ENCODE measurements around the gene CAND2. TPM values are rescaled to one million over a fixed set of nuclear protein-coding genes. Genes with fewer than 3 reads are reported as not detected.
"Not testable (repeated sequence)": the region's sequence is repeated elsewhere in the genome, so short reads cannot be mapped to it uniquely, and the experiment has no call there.

Gene CAND2
- polyA plus RNA-seq, 3 donors, result not detected

GRCh38 chr3:12775226-12775625 lies 21.3 kb upstream of the CAND2 start:
- H3K4me1 Mint-ChIP-seq, result peaks cover 3% of the 10 kb centered on the region
- no peak overlapping the region for H3K27ac Mint-ChIP-seq
- no peaks in the 10 kb centered on the region for H4K20me1 ChIP-seq (ENCODE audit: insufficient read depth, low read length)
- H3K36me3 Mint-ChIP-seq, result no peaks in the 10 kb centered on the region
- no peaks in the 10 kb centered on the region for H3K79me2 ChIP-seq (ENCODE audit: insufficient read depth, low read length)
- intact Hi-C loops (cut with micrococcal nuclease), result no loop called here
- no peak overlapping the region for H3K4me2 ChIP-seq (replicated peaks; ENCODE audit: extremely low read depth, low read length, poor library complexity, severe bottlenecking)
- TF ChIP-seq CTCF (IDR thresholded peaks at IDR 0.05), result no peak
- no peaks in the 10 kb centered on the region for H3K9me3 Mint-ChIP-seq
- peaks cover 0 to 6% (median 4%) of the 10 kb centered on the region in 3 donors for H3K27me3 Mint-ChIP-seq (ENCODE audit: low read depth in 3 of 3)
- H3K36me3 ChIP-seq (replicated peaks in 1 of 2; ENCODE audit: control insufficient read depth in 1 of 2, insufficient read depth in 2 of 2, low read length in 2 of 2), result no peaks in the 10 kb centered on the region
- H3K4me3 Mint-ChIP-seq, result no peak overlapping the region
- H3K4me1 ChIP-seq (ENCODE audit: control insufficient read depth in 1 of 2, insufficient read depth in 2 of 2, low read length in 2 of 2), result no peaks in the 10 kb centered on the region
- no peak for DNase-seq
- H3K4me3 ChIP-seq (replicated peaks in 1 of 3; ENCODE audit: low read depth in 2 of 3, low read length in 3 of 3), result no peak overlapping the region
- no peaks in the 10 kb centered on the region for H3K27me3 ChIP-seq (ENCODE audit: control insufficient read depth in 2 of 2, insufficient read depth in 2 of 2, low read length in 2 of 2)
- no CpG with 5 or more reads among the region's 1 CpG for WGBS (ENCODE audit: insufficient coverage)
- H3K9ac ChIP-seq (ENCODE audit: insufficient read depth, low read length, poor library complexity, severe bottlenecking), result no peak overlapping the region
- H3K27ac ChIP-seq (ENCODE audit: low read depth in 1 of 2, low read length in 2 of 2), result no peak overlapping the region
- H2AFZ ChIP-seq (ENCODE audit: insufficient read depth, low read depth, low read length, poor library complexity, severe bottlenecking), result no peak overlapping the region
- no peaks in the 10 kb centered on the region for H3K9me3 ChIP-seq (replicated peaks in 1 of 2; ENCODE audit: control insufficient read depth in 1 of 2, insufficient read depth in 1 of 2, low read length in 2 of 2)

GRCh38 chr3:12775970-12776369 lies 20.5 kb upstream of the CAND2 start:
- H3K36me3 ChIP-seq (replicated peaks in 1 of 2; ENCODE audit: control insufficient read depth in 1 of 2, insufficient read depth in 2 of 2, low read length in 2 of 2); H3K9ac ChIP-seq (ENCODE audit: insufficient read depth, low read length, poor library complexity, severe bottlenecking); H3K9me3 Mint-ChIP-seq; H3K4me3 ChIP-seq (replicated peaks in 1 of 3; ENCODE audit: low read depth in 2 of 3, low read length in 3 of 3); H3K4me3 Mint-ChIP-seq; H3K36me3 Mint-ChIP-seq; intact Hi-C loops (cut with micrococcal nuclease); H3K27me3 Mint-ChIP-seq (ENCODE audit: low read depth in 3 of 3); H2AFZ ChIP-seq (ENCODE audit: insufficient read depth, low read depth, low read length, poor library complexity, severe bottlenecking); H3K4me1 ChIP-seq (ENCODE audit: control insufficient read depth in 1 of 2, insufficient read depth in 2 of 2, low read length in 2 of 2); H3K27ac ChIP-seq (ENCODE audit: low read depth in 1 of 2, low read length in 2 of 2); H3K79me2 ChIP-seq (ENCODE audit: insufficient read depth, low read length); H3K4me1 Mint-ChIP-seq; H4K20me1 ChIP-seq (ENCODE audit: insufficient read depth, low read length); H3K9me3 ChIP-seq (replicated peaks in 1 of 2; ENCODE audit: control insufficient read depth in 1 of 2, insufficient read depth in 1 of 2, low read length in 2 of 2); H3K4me2 ChIP-seq (replicated peaks; ENCODE audit: extremely low read depth, low read length, poor library complexity, severe bottlenecking); DNase-seq; H3K27ac Mint-ChIP-seq; H3K27me3 ChIP-seq (ENCODE audit: control insufficient read depth in 2 of 2, insufficient read depth in 2 of 2, low read length in 2 of 2): not testable (repeated sequence)
- 87% methylated on average over 3 of the region's 6 CpGs for WGBS (ENCODE audit: insufficient coverage)
